Eye (tissue), 1 donor: ENCODE measurements around the gene TOM1.
A peak's percentile ranks its signal among the peaks of the same experiment; 100 is the strongest.
"Not testable (repeated sequence)": the region's sequence is repeated elsewhere in the genome, so short reads cannot be mapped to it uniquely, and the experiment has no call there.

ENCODE experiments used
- DNase-seq: peaks from one replicate; pipeline ENCODE4 v3.0.0-alpha.2; 2015

The TOM1 gene

DNA sequence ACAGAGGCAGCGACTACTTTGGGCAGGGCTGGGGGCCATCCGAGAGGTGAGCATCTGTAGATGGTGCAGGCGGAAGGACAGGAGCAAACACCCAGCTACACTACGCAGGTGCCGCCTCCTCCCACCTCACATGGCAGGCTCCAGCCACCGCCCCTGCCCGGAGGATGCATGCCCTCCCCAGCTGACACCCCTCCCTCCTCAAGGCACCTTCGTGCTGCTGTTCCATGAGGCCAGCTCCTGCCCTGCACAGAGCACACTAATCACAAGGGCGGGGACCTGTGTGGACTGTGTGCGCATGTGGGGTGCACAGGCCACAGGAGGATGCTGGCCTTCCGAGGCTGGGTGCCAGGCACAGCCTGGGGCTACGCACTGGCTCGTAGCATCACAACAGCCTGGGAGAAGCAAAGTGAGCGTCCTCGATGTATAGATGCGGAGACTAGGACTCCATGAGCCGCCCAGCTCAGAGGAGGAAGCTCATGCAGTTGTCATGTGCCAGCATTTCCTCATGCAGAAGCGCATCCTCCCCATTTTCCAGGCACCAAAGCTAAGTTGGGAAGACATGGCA, 48.4 kb downstream of the TOM1 start:
- DNase-seq: no peak

DNA sequence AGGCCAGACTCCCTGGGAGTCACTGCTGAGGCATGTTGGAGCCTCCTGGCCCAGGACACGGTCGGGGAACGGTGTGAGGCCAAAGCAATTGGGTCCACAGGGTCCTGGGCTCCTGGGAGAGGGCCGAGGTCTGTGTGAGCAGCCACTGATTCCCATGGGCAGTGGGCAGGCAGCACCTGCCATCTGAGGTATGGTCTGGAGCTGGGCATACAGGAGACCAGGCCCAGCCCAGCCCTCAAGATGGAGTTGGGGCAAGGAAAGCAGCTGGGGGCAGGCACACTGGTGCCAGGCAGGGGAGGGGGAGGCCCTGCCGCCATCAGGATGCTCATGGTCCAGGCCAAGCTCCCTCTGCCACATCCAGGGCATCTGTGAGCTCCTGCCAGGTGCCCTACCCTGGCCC, 49.0 kb downstream of the TOM1 start:
- DNase-seq: no peak

DNA sequence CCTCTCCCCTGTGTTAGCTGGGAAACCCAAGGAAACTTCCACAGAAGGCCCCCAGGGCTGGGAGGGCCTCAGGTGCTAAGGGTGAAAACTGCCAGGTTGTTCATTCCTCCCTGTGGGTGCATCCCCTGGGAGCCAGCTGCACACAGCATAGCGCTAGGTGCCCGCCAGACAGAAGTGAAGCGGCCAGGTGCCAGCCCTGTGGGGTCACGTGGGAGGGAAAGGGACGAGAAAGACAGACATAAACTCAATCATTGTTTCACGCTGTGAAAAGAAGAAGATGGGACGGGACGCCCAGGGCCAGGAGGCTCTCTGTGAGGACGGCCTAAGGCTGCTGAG, 49.6 kb downstream of the TOM1 start:
- DNase-seq: no peak

DNA sequence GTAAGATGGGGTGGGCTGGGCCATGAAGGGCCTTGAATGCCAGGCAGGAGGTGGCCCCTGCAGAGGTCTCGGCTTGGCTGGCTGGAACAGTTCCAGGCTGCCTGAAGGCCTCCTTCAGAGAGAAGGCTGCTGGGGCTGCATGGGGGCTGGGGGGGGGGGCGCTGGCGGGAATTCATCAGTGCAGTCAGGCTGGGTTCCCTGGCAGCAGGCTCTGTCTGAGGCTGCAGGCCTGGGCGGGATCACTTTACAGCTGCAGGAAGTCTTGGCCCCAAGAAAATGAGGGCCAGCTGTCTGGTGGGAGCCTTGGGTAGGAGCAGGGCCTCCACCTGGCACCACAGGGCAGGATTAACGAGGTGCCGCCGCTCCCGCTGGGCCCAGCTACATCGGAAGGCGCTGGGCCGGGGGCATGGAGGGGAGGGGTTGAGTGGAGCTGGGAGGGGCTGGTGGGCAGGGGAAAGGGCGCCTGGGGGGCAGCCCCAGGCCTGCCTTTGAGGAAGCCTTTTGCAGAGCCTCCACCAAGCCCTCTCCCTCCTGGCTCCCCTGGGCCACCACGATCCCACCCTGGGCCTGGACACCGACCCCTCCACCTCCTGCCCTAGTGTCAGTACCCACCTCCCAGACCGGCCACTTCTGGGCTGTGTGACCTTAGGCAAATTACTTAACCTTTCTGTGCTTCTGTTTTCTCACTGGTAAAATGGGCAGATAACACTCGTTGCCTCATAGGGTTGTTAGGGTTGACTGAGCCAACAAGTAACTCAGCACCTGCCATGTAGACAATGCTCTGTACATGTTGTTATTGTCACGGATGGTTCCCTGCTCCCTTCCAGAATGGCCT, 50.2 kb downstream of the TOM1 start:
- peak; percentile 59 for DNase-seq

DNA sequence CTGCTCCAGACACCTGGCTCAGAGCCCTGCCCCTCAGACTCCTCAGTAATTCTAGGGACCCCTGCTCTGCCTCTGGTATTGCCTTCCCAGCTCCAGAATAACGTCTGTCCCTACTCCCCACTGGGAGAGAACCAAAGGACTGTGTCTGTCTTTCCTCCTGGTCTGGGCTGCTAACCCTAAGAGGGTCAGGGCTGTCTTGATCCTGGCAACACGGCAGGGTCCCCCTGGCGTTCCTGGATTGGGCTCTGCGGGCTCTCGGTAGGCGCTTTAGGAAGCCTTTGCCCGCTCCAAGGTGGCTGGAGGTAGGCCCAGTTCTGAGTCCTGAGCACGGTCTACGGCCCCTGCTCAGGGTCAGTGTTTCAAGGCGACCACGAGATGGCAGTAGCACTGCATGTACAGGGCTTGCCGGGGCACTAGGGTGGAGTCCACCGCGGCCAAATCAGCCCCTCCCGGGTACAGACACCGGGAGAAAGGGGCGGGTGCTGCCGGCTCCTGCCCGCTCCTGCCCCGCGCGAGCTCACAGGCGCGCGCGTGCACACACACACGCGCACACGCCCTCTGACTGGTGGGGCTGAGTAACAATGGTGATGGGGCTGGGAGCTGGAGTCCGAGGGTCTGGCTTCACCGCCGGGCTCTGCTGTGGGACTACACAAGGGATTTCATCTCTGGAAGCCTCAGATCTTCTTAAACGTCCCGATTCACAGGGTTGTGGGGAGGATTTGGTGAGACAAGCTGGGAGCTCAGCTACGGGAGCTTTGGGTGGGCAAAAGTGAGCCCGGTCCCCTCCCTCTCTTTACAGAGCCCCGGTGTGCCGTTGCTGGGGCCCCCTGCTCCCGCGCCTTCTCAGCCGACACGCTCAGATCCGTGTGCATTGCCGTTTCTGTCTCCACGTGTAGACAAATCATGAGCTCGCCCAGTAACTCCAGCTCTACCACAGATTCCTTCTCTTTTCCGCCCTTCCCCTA, 51.1 kb downstream of the TOM1 start:
- DNase-seq: peak; percentile 95

DNA sequence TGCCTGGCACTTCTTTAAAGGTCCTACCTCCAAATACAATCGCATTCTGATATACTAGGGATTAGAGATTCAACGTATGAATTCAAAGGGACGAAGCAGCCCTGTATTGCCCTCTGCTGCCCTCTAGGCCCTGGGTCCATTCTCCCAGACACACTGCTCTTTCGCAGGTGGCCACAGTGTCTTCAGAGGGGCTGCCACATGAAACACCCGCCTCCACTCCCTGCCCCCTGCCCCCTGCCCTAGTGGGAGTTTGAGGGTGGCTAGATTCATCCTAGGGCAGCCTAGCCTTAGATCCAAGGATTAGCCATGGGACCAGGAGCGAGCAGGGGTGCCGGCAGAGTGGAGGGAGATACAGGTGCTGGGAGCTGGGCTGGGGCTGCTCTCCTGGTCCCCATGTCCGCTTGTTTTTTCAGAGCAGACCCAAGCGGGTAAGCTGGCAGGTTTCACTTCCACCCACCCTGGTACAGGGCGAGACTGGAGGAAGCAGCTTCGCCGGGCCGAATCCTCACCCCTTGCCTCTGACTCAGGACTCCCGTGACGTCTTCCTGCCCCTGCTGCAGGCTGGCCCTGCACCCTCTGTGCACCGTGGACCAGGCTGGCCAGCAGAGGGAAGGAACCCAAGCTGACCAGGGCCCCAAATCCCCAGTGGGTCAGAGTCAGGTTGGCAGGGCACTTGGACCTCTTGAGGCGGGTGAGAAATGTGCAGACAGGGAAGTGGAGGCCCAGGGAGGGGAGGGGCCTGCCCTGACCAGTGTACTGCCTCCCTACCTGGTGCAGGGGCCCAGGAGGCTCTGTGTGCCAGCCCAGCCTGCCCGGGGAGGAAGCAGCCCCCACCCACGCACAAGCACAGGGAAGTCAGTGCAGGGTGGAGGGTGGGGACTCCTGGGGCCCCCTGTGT, 52.8 kb downstream of the TOM1 start:
- peak; percentile 58 for DNase-seq

DNA sequence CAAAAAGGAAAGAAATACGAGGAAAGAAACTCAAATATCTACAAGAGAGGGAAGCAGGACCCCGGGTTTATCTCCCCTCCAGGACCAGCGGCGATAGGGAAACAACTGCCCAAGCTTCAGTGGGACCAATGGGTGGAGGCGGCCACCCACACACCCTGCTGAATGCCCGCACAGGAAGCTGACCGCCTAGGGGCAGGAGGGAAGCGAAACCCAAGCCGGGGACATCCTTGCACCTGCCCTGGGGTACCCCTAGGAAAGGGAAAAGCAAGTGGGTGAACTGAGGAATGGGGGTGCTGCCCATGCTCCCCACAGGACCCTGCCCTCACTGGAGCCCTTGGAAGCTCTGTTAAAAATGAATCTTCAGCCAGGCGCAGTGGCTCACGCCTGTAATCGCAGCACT, 53.6 kb downstream of the TOM1 start:
- no peak for DNase-seq

DNA sequence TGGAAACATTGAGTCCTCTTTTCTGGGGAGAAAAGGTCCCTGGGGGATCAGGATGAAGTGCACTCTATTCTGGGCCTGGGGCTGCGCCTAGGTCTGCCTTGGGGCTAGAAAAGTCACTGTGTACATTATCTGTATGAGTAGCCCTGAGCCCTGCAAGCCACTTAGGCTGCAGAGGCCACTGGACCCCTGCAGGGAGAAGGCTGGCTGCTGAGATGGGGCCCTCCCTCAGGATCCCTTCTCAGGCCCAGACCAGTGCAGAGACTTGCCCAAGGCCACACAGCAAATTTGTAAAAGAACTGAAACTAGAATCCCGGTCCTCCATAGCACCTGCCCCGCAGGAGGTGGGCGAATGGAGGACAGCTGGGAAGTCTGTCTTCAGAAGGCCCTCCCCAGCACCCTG, 54.4 kb downstream of the TOM1 start:
- no peak for DNase-seq

DNA sequence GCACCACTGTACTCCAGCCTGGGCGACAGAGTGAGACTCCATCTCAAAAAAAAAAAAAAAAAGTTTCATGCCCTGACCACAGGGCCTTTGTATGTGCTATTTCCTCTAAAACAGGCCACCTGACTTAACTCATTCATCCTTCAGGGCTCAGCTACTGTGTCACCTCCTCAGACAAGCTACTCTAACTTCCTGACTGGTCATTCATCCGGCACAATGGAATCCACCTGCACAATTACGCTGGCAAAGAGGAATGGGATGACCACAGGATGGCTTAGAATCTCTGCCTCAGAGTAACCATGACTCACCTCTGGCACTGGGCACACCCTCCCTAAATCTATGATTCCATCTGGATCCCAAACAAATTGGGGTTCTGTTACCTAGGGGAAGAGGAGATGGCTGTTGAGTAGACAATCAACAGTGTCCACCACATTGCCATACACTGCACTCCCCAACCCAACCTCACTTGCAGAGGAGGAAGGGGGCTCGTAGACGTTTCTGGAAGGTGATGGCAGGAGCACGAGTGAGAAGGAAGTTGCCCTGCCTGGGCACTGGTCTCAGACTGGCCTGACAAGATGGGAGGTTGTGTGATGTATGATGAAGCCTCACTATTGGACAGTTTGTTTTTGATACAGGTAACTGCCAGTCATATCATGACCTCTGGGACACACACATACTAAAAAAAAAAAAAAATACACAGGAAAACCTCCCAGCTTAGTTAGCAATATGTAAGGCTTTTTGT, 58.4 kb downstream of the TOM1 start:
- no peak for DNase-seq

DNA sequence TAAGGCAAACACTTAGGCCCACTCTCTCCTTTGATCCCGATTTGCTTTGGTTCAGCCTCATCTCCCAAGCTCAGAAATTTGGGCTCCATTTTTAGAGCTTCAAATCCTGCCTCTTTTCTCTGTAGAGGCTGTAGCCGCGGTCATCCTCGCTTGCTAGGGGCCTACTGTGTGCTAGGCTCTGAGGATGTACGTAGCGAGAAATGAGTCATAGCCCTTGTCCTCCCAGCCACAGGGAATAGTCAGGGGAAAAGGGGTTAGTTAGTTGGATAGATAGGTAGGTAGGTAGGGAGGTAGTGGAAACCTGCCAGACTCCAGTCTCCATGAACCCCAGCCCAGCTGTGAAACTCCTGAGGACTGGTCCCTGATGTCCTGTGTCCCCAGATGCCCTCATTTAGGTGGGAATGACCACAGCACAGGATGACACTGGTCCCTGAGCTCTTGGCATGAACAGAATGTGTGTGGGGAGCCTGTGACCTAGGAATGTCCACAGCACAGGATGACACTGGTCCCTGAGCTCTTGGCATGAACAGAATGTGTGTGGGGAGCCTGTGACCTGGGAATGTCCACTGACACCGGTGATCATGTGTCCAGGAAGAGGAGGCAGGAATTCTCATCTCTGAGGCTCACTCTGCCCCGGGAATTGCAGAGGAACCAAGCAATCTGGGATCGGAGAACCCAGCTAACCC, 59.8 kb downstream of the TOM1 start:
- no peak for DNase-seq

DNA sequence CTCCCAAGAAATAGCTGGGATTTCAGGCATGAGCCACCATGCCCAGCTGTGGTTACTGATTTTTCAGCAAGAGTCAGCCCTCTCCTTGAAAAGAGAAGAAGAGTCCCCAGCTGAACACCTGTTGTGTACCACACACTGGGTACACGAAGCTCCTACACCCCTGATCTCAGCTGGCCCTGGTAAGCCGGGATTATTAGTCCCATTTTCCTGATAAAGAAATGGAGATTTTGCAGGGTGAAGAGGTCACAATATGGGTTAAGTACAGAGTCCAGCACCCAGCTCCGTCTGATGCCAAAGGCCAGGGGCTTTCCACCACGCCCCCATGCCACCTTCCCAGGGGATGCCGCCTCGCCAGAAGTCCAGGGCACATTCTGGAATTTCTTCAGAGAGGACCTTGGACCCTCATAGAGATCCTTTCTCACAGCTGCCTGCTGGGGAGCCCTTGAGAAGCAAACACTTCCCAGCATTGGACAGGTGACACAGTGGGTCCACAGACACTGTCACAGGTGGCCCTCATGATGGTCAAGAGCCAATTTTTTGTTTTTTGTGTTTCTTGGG, 61.4 kb downstream of the TOM1 start:
- no peak for DNase-seq

DNA sequence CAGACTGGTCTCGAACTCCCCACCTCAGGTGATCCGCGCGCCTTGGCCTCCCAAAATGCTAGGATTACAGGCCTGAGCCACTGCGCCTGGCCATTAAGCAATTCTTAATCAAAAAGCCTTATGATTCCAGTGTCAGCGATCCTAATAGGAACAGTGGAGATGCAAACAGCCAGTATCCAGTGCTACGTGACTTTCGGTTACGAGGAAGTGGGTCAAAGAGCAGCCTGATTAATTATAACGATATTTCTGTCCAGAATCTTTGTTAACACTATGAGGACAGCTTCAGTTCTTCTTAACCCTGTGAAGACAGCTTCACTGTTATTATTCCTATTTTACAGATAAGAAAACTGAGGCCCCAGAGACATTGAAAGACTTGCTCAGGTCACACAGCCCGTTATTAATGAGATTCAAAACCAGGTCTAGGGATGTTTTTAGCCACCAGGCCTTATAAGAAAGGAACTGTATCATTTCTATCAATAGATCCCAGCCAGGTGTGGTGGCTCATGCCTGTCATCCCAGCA, 63.9 kb downstream of the TOM1 start:
- DNase-seq: no peak

DNA sequence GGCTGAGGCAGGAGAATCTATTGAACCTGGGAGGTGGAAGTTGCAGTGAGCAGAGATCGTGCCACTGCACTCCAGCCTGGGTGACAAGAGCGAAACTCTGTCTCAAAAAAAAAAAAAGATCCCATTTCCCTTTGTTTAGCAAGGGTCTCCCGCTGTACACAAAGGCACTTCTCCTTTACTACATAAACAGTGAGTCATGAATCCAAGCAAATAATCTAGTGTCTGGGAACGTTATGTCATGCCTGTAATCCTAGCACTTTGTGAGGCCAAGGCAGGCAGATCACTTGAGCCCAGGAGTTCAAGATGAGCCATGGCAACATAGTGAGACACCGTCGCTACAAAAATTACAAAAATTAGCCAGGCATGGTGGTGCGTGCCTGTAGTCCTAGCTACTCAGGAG, 64.5 kb downstream of the TOM1 start:
- not testable (repeated sequence) for DNase-seq

DNA sequence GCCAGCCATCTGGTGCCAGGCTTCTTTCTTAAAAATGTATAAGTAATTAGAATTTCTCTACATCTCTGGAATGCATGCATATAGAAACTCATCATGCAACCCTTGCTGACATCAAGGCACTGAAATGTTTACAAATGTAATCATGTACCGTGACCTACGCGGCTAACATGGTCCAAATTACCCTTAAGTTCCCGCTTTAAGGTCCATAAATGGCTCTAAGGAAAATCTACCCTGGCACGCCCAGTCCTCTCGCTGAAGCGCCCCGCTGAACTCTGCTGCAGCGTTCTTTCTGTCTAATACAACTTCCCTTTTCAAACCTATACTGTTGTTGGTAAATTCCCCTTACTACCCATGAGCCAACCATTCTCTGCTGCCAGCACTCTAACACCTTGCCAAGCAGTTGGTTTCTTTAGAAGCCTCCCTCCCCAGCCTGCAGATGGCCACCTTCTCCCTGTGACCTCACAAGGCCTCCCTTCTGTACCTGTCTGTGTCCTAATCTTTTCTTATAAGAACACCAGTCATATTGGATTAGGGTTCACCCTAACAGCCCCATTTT, 67.7 kb downstream of the TOM1 start:
- DNase-seq: no peak

DNA sequence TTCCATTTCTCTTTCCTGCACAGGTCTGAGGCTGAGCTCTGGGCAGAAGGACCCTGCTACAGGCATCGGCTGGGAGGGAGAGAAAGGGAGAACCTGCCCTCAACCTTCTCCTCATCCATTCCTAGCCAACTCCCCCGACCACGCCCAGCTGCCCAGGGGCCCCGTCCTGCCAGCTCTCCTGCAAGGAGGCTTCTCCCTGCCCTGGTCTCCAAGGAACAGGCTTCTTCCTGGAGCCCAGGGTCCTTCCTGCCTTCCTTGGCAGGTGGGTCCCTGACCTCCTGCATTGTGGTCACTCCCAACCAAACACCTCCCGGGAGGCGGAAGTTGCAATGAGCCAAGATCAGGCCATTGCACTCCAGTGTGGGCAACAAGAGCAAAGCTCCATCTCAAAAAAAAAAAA, 68.7 kb downstream of the TOM1 start:
- no peak for DNase-seq

DNA sequence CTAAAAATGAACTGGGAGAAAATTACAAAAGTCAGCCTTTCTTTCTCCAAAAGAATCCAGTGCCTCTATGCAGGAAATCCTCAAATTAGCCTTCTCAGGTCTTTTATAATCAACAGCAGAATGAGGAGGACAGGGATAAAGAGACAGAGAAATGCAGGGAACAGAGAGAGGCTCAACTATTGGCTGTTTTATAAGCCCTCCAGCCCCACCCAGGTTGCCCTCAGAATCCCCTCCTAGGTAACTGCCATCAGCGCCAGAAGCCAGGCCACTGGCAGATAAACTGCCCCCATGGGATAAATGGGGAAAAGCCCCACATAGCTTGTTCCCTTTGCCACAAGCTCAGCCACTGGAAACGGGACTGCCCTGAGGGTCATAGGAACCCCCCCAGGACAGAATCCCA, 70.3 kb downstream of the TOM1 start:
- DNase-seq: no peak

DNA sequence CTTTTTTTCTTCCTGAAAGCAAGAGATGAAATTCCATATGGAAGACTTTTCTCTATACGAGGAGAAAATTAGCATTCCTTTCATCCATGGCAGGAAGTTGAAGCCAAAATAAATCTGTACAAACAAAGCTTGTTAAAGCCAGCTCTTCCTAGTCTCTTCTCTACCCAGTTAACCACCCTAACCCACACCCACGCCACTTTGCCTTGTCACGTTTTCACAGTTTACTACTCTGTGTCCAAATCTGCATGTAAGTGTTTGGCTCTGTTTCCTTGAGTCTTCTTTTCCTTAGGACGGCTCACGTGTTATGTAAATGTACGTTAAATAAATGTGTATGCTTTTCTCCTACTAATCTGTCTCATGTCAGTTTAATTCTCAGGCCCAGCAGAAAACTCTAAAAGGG, 74.1 kb downstream of the TOM1 start:
- DNase-seq: no peak

DNA sequence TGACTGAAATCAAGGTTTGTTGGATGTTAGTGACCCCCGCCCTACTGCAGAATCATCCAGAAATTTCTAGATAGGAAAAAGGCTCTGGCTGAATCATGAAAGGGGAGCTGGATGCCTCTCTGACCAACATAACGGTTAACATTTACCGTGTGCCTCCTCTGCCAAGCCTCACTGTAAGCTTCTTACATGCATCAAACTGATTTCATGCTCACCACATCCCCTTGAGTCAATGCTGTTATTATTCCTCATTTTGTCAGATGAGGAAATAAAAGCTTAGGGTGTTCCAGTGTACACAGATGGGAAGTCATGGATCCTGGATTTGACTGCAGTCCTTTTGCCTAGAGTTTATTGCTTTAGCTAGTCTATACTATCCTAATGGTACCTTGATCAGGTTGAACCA, 75.3 kb downstream of the TOM1 start:
- no peak for DNase-seq

DNA sequence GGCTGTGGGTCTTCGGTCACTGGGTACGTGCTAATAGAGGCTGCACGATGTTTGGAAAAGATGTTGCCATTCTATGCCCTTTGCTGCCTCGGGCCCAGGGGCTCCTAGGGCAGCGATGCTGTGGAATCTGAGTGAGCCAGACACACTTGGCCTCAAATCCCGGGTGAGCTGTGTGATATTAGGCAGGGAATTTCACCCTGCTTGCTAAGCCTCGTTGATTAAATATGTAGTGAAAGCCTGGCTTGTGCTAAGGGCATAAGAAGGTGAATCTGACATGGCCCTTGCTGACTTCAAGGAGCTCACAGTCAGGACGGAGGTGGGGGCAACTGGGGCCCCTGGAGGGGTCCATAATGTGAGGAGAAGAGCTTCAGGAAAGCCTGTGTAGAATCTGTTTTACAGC, 75.8 kb downstream of the TOM1 start:
- no peak for DNase-seq

DNA sequence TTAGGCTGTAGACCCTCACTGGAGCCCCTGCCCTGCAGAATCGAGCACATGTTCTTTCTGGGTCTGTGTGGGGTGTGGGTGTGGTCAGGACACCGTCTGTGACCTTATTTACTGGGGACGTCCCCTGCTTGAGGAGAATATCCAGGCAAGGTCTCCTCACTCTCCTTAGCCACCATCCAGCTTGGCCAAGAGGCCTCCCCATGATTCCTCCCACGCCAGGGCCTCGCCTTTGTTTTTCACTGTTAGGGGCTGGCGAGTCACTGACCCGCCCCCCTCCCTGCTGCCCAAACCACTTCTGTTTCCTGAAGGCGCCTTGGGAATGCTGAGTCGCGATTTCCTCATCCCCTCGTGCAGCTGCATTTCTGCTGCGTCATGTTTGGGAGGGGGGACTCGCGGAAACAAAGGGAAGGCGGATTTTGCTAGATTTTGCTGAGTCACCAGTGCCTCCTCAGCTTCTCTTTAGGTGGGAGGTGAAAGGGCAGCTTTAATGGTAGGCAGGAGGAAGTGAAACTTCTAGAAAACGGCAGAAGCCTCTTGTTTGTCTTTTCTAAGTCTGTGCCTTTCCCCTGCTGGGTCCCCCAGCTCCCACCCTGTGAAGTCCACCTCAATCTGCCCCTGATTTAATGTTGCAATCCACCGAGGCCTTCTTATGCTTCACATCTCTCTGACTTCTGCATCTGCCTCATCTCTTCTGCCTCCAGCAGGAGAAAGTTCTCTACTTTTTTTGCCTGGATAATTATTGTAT, 77.2 kb downstream of the TOM1 start:
- peak; percentile 98 for DNase-seq
